Measurements from ENCODE around the gene ADGRE2. TPM values are rescaled to one million over a fixed set of nuclear protein-coding genes. Genes with fewer than 3 reads are reported as not detected.

Gene ADGRE2
- total RNA-seq, 1 experiment from 2014 or later: 0.21 TPM

GRCh38 chr19:14718522-14719116 lies 59.7 kb downstream of the ADGRE2 start:
- Histone ChIP-seq H3K27ac (ENCODE audit: low read length) (no peak overlapping the region), H3K4me1 (ENCODE audit: control insufficient read depth, insufficient read depth, low read length) (no peaks in the 10 kb centered on the region), H3K4me3 (ENCODE audit: low read depth in 2 of 2, low read length in 2 of 2) (no peak overlapping the region), H3K36me3 (ENCODE audit: control insufficient read depth, insufficient read depth, low read length) (no peaks in the 10 kb centered on the region; the same call in 1 of the 2 replicates), H3K9me3 (ENCODE audit: control insufficient read depth, insufficient read depth, low read depth, low read length) (peaks cover 52% of the 10 kb centered on the region), H3K27me3 (ENCODE audit: control insufficient read depth, insufficient read depth, low read length) (no peaks in the 10 kb centered on the region)
- ChIA-PET CTCF (no interaction called here), POLR2A (no interaction called here)
- intact Hi-C loops (cut with micrococcal nuclease; ENCODE audit: unreplicated experiment): no loop called here
- ATAC-seq (no peak), DNase-seq (ENCODE audit: low read depth, low spot score) (no peak)
- TF ChIP-seq TCF7L2 (IDR thresholded peaks at IDR 0.05; ENCODE audit: low read depth, low read length): no peak
- TF ChIP-seq POLR2AphosphoS5 (IDR thresholded peaks at IDR 0.05; ENCODE audit: low read depth, low read length): no peak
- TF ChIP-seq REST (IDR thresholded peaks at IDR 0.05; ENCODE audit: insufficient read depth in 1 of 2, low read depth in 2 of 2, low read length in 1 of 2): no peak
- no peak for TF ChIP-seq CTCF (IDR thresholded peaks at IDR 0.05)
- TF ChIP-seq SIN3A (IDR thresholded peaks at IDR 0.05; ENCODE audit: borderline replicate concordance, insufficient read depth, low read depth, low read length): no peak
- BruUV-seq (replicated peaks): no TSS peak
- in situ Hi-C loops (cut with HindIII; ENCODE audit: low pct_unique_long_range_greater_than_20kb, low sequenced_read_pairs): no loop called here

GRCh38 chr19:14715841-14716240 lies 62.5 kb downstream of the ADGRE2 start:
- intact Hi-C loops (cut with micrococcal nuclease; ENCODE audit: unreplicated experiment) (no loop called here), in situ Hi-C loops (cut with HindIII; ENCODE audit: low pct_unique_long_range_greater_than_20kb, low sequenced_read_pairs) (no loop called here)
- TF ChIP-seq TCF7L2 (IDR thresholded peaks at IDR 0.05; ENCODE audit: low read depth, low read length) (no peak), POLR2AphosphoS5 (IDR thresholded peaks at IDR 0.05; ENCODE audit: low read depth, low read length) (no peak), SIN3A (IDR thresholded peaks at IDR 0.05; ENCODE audit: borderline replicate concordance, insufficient read depth, low read depth, low read length) (no peak), REST (IDR thresholded peaks at IDR 0.05; ENCODE audit: insufficient read depth in 1 of 2, low read depth in 2 of 2, low read length in 1 of 2) (no peak), CTCF (IDR thresholded peaks at IDR 0.05) (no peak)
- ChIA-PET POLR2A (interaction anchor here (0.6 kb wide), 1 partner anchor 19 kb away, joined by 5 read pairs; no protein-coding TSS in a partner anchor), CTCF (interaction anchor here (0.6 kb wide), 1 partner anchor 41 kb away, joined by 3 read pairs; no protein-coding TSS in a partner anchor)
- no peak for DNase-seq (ENCODE audit: low read depth, low spot score)
- ATAC-seq: no peak
- no peak overlapping the region for H3K27ac ChIP-seq (ENCODE audit: low read length)
- H3K27me3 ChIP-seq (ENCODE audit: control insufficient read depth, insufficient read depth, low read length): no peaks in the 10 kb centered on the region
- peaks cover 39% of the 10 kb centered on the region for H3K9me3 ChIP-seq (ENCODE audit: control insufficient read depth, insufficient read depth, low read depth, low read length)
- BruUV-seq (replicated peaks): no TSS peak
- no peak overlapping the region for H3K4me3 ChIP-seq (ENCODE audit: low read depth in 2 of 2, low read length in 2 of 2)
- no peaks in the 10 kb centered on the region; the same call in 1 of the 2 replicates for H3K36me3 ChIP-seq (ENCODE audit: control insufficient read depth, insufficient read depth, low read length)
- H3K4me1 ChIP-seq (ENCODE audit: control insufficient read depth, insufficient read depth, low read length): no peaks in the 10 kb centered on the region

Measured in Panc1 (cell line).